ENCODE measurements around the gene ZFAND3.

DNA sequence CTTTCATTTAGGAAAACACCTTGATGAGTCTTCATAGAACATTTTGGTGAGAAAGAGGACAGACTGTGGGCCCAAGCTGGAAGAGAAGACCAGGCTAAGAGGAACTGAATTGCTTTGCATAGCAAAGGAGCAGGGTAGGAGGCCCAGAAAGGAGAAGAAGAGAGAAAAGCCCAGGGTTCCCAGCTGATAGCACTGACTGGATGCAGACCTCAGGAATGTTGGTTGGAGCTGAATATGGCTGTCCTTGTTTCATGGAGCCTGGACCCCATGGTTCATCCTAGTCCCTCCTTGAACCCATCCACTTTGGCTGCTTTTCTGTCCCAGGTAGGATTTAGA lies 18.0 kb upstream of the ZFAND3 start:
- TF ChIP-seq HDGF (IDR thresholded peaks at IDR 0.05) (no peak), CTCF (IDR thresholded peaks at IDR 0.05 in 2 of 3, conservative IDR thresholded peaks at IDR 0.05 in 1 of 3; ENCODE audit: control insufficient read depth in 2 of 3, extremely low read depth in 1 of 3, insufficient read depth in 1 of 3, low read depth in 3 of 3, low read length in 3 of 3) (no peak), RELB (IDR thresholded peaks at IDR 0.05; ENCODE audit: low read depth) (no peak), SIN3A (IDR thresholded peaks at IDR 0.05; ENCODE audit: low read depth, low read length) (no peak), ZNF24 (IDR thresholded peaks at IDR 0.05) (no peak)
